ENCODE results near the gene ATP8B4. TPM values are rescaled to one million over a fixed set of nuclear protein-coding genes. Genes with fewer than 3 reads are reported as not detected.

ATP8B4 gene
- polyA plus RNA-seq, 3 donors: 6.1 to 9.6 (median 6.8) TPM

DNA sequence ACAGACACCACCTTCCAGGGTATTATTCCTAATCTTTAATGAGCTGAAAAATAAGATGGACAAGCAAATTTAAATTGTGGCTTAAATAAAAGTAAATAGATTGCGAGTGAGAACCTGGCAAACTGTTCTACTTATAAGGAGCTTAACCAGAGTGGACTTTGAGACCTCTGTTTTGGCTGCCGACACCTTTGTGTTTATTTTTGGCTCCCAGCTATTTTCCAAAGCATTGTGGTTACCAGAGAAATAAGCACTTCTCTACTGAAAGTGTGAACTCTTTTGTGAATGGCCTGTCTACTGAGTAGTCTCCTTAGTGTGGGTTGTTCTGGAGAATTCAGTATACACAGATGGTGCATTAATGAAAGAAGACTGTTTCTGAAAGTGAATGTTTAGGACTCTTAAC, 109.4 kb downstream of the ATP8B4 start:
- Mint-ChIP-seq H3K4me3 (no peak overlapping the region), H3K27ac (peak overlapping the region in 3 of 7 donors; percentile 1 to 28 (median 19)), H3K36me3 (peaks cover 43 to 63% of the 10 kb centered on the region in 2 donors), H3K9me3 (no peaks in the 10 kb centered on the region), H3K4me1 (no peaks in the 10 kb centered on the region), H3K27me3 (ENCODE audit: low read depth in 3 of 3) (no peaks in the 10 kb centered on the region)
- Histone ChIP-seq H3K4me2 (replicated peaks; ENCODE audit: extremely low read depth, low read length, poor library complexity, severe bottlenecking) (no peak overlapping the region), H4K20me1 (ENCODE audit: insufficient read depth, low read length) (no peaks in the 10 kb centered on the region), H3K27me3 (ENCODE audit: control insufficient read depth in 2 of 2, insufficient read depth in 2 of 2, low read length in 2 of 2) (no peaks in the 10 kb centered on the region), H3K27ac (ENCODE audit: low read depth in 1 of 2, low read length in 2 of 2) (peak overlapping the region in 1 of 2 donors; percentile 10), H2AFZ (ENCODE audit: insufficient read depth, low read depth, low read length, poor library complexity, severe bottlenecking) (no peak overlapping the region), H3K4me1 (ENCODE audit: control insufficient read depth in 1 of 2, insufficient read depth in 2 of 2, low read length in 2 of 2) (no peaks in the 10 kb centered on the region), H3K79me2 (ENCODE audit: insufficient read depth, low read length) (peaks cover 9% of the 10 kb centered on the region), H3K9me3 (replicated peaks in 1 of 2; ENCODE audit: control insufficient read depth in 1 of 2, insufficient read depth in 1 of 2, low read length in 2 of 2) (no peaks in the 10 kb centered on the region), H3K4me3 (replicated peaks in 1 of 3; ENCODE audit: low read depth in 2 of 3, low read length in 3 of 3) (no peak overlapping the region), H3K9ac (ENCODE audit: insufficient read depth, low read length, poor library complexity, severe bottlenecking) (no peak overlapping the region), H3K36me3 (replicated peaks in 1 of 2; ENCODE audit: control insufficient read depth in 1 of 2, insufficient read depth in 2 of 2, low read length in 2 of 2) (peaks cover 34 to 91% of the 10 kb centered on the region in 2 donors)
- 79% methylated on average over 2 of the region's 2 CpGs for WGBS (ENCODE audit: insufficient coverage)
- no peak for DNase-seq
- intact Hi-C loops (cut with micrococcal nuclease): no loop called here
- TF ChIP-seq CTCF (IDR thresholded peaks at IDR 0.05): no peak

GRCh38 chr15:50003786-50004334, 115.2 kb downstream of the ATP8B4 start:
- peak; percentile 65 for TF ChIP-seq CTCF (IDR thresholded peaks at IDR 0.05)
- Histone ChIP-seq H3K4me2 (replicated peaks; ENCODE audit: extremely low read depth, low read length, poor library complexity, severe bottlenecking) (no peak overlapping the region), H3K9ac (ENCODE audit: insufficient read depth, low read length, poor library complexity, severe bottlenecking) (no peak overlapping the region), H3K4me3 (replicated peaks in 1 of 3; ENCODE audit: low read depth in 2 of 3, low read length in 3 of 3) (no peak overlapping the region), H2AFZ (ENCODE audit: insufficient read depth, low read depth, low read length, poor library complexity, severe bottlenecking) (peak overlapping the region; percentile 46), H3K9me3 (replicated peaks in 1 of 2; ENCODE audit: control insufficient read depth in 1 of 2, insufficient read depth in 1 of 2, low read length in 2 of 2) (no peaks in the 10 kb centered on the region), H3K36me3 (replicated peaks in 1 of 2; ENCODE audit: control insufficient read depth in 1 of 2, insufficient read depth in 2 of 2, low read length in 2 of 2) (peaks cover 42 to 76% of the 10 kb centered on the region in 2 donors), H4K20me1 (ENCODE audit: insufficient read depth, low read length) (no peaks in the 10 kb centered on the region), H3K79me2 (ENCODE audit: insufficient read depth, low read length) (peaks cover 2% of the 10 kb centered on the region), H3K27me3 (ENCODE audit: control insufficient read depth in 2 of 2, insufficient read depth in 2 of 2, low read length in 2 of 2) (no peaks in the 10 kb centered on the region), H3K27ac (ENCODE audit: low read depth in 1 of 2, low read length in 2 of 2) (peak overlapping the region; percentile 23 to 76), H3K4me1 (ENCODE audit: control insufficient read depth in 1 of 2, insufficient read depth in 2 of 2, low read length in 2 of 2) (peaks cover 5 to 7% of the 10 kb centered on the region in 2 donors)
- Mint-ChIP-seq H3K4me1 (peaks cover 10% of the 10 kb centered on the region), H3K4me3 (no peak overlapping the region), H3K27me3 (ENCODE audit: low read depth in 3 of 3) (no peaks in the 10 kb centered on the region), H3K36me3 (peaks cover 33 to 65% of the 10 kb centered on the region in 2 donors), H3K27ac (peak overlapping the region; percentile 50 to 89 (median 75)), H3K9me3 (peaks cover 0 to 4% (median 0%) of the 10 kb centered on the region in 7 donors)
- intact Hi-C loops (cut with micrococcal nuclease): no loop called here
- DNase-seq: peak; percentile 63 to 66 (median 65)
- 65% methylated on average over 5 of the region's 13 CpGs for WGBS (ENCODE audit: insufficient coverage)

Data from CD14-positive monocyte (primary cell).